HG02884 (cell line): Measurements from ENCODE around the gene CCNDBP1.

Experiments
- ATAC-seq: cut with Tn5 transposase; IDR thresholded peaks from one replicate; pipeline ENCODE4 v1.9.1; 2021; ENCODE audit warnings: mild to moderate bottlenecking, moderate library complexity; ENCODE audit not compliant: unreplicated experiment

The CCNDBP1 gene

GRCh38 chr15:43243020-43243645 is 57.9 kb downstream of the CCNDBP1 start:
- ATAC-seq, result no peak

GRCh38 chr15:43244092-43244491 is 58.9 kb downstream of the CCNDBP1 start:
- no peak for ATAC-seq

DNA sequence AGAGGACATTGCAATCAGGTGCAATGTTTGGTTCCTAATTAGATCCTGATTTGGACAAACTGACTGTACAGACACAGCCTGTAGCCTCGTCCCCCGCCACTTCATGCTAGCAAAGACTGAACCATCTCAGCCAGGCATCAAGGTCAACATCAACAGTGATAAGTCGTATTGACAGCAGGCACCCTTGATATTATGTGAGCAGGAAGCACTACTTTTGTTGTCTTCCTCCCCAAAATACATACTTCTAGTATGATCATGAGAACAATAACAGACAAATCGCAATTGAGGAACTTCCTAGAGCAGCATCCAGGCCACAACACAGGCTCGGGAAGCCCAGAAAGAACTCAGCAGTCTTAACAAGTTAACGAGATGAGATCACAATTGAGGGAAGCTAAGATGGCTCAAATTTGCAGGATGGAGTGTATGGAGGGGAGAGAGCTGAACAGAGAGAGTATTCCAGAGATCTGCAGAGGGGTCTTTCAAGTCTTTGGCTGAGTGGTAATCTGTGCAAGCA is 61.1 kb downstream of the CCNDBP1 start:
- no peak for ATAC-seq
